Islet precursor cell (in vitro differentiated cells): Measurements from ENCODE around the gene TEDDM1.

Source experiments
- DNase-seq: peaks from one replicate; pipeline ENCODE4 v3.0.0-alpha.2; 2018

Gene TEDDM1

GRCh38 chr1:182406012-182406411 is 5.5 kb upstream of the TEDDM1 start:
- no peak for DNase-seq

- no peak for DNase-seq
These were observed 5.1 kb upstream of the TEDDM1 start for GRCh38 chr1:182405578-182405977.

GRCh38 chr1:182404781-182405180 is 4.3 kb upstream of the TEDDM1 start:
- DNase-seq: no peak

GRCh38 chr1:182397653-182398393 is 2.6 kb downstream of the TEDDM1 start:
- DNase-seq: no peak

- no peak for DNase-seq
These were observed 4.6 kb downstream of the TEDDM1 start for GRCh38 chr1:182395906-182396305.

GRCh38 chr1:182394055-182394775 is 6.3 kb downstream of the TEDDM1 start:
- DNase-seq: no peak

- DNase-seq: no peak
These were observed 8.1 kb downstream of the TEDDM1 start for GRCh38 chr1:182392050-182393028.

- DNase-seq: peak; percentile 98
These were observed 9.0 kb downstream of the TEDDM1 start, which contains the start of gene GLUL for GRCh38 chr1:182391362-182392049. Gene GLUL, minus strand, starts transcription at chr1:182391790. Its CDS starts 3,053 bp downstream, at chr1:182388737.

- DNase-seq: no peak
These were observed 9.5 kb downstream of the TEDDM1 start for GRCh38 chr1:182391028-182391361.

GRCh38 chr1:182389619-182390047 is 10.8 kb downstream of the TEDDM1 start:
- no peak for DNase-seq

GRCh38 chr1:182388392-182389134 is 11.9 kb downstream of the TEDDM1 start:
- no peak for DNase-seq

GRCh38 chr1:182387566-182387965 is 12.9 kb downstream of the TEDDM1 start:
- DNase-seq: no peak

- DNase-seq: no peak
These were observed 13.5 kb downstream of the TEDDM1 start for GRCh38 chr1:182386980-182387379.

GRCh38 chr1:182385885-182386853 is 14.3 kb downstream of the TEDDM1 start:
- DNase-seq: no peak

GRCh38 chr1:182384387-182384960 is 16.0 kb downstream of the TEDDM1 start:
- no peak for DNase-seq

GRCh38 chr1:182383934-182384333 is 16.5 kb downstream of the TEDDM1 start:
- DNase-seq: no peak

- DNase-seq: no peak
These were observed 17.3 kb downstream of the TEDDM1 start for GRCh38 chr1:182383037-182383661.

GRCh38 chr1:182381962-182382819 is 18.3 kb downstream of the TEDDM1 start:
- no peak for DNase-seq

- DNase-seq: no peak
These were observed 20.3 kb downstream of the TEDDM1 start for GRCh38 chr1:182380199-182380598.
